OCI-M2 (cell line): ENCODE measurements around the gene ACO2.
A peak's percentile ranks its signal among the peaks of the same experiment; 100 is the strongest.
"Not testable (repeated sequence)": the region's sequence is repeated elsewhere in the genome, so short reads cannot be mapped to it uniquely, and the experiment has no call there.

Source experiments
- DNase-seq: peaks from one replicate; lab custom pipeline; 2025; ENCODE audit not compliant: unreplicated experiment; lab: John Stamatoyannopoulos, UW

ACO2 gene

GRCh38 chr22:41538583-41538982 lies 69.7 kb downstream of the ACO2 start:
- no peak for DNase-seq

GRCh38 chr22:41539146-41540005 lies 70.5 kb downstream of the ACO2 start:
- DNase-seq = no peak

- DNase-seq = no peak
These were observed 71.0 kb downstream of the ACO2 start for GRCh38 chr22:41540006-41540315.

- DNase-seq = no peak
These were observed 71.4 kb downstream of the ACO2 start for GRCh38 chr22:41540365-41540764.

GRCh38 chr22:41541484-41541883 lies 72.6 kb downstream of the ACO2 start:
- DNase-seq = no peak

GRCh38 chr22:41542224-41542623 lies 73.3 kb downstream of the ACO2 start:
- DNase-seq = no peak

- DNase-seq = peak; percentile 65
These were observed 75.1 kb downstream of the ACO2 start, which contains the start of gene POLR3H for GRCh38 chr22:41543854-41544670. POLR3H (minus strand) TSS chr22:41544470; CDS start chr22:41544101, 369 bp downstream.

- no peak for DNase-seq
These were observed 76.0 kb downstream of the ACO2 start for GRCh38 chr22:41544671-41545476.

- DNase-seq = no peak
These were observed 79.9 kb downstream of the ACO2 start for GRCh38 chr22:41548830-41549211.

- no peak for DNase-seq
These were observed 82.1 kb downstream of the ACO2 start for GRCh38 chr22:41550952-41551491.

- DNase-seq = no peak
These were observed 83.1 kb downstream of the ACO2 start for GRCh38 chr22:41551877-41552582.

GRCh38 chr22:41555325-41555982 lies 86.5 kb downstream of the ACO2 start:
- DNase-seq = no peak

GRCh38 chr22:41556561-41556960 lies 87.6 kb downstream of the ACO2 start:
- DNase-seq = no peak

GRCh38 chr22:41557401-41558240 lies 88.7 kb downstream of the ACO2 start:
- DNase-seq = no peak

GRCh38 chr22:41558241-41558630 lies 89.3 kb downstream of the ACO2 start:
- DNase-seq = not testable (repeated sequence)

- no peak for DNase-seq
These were observed 91.2 kb downstream of the ACO2 start for GRCh38 chr22:41560095-41560471.

- no peak for DNase-seq
These were observed 92.4 kb downstream of the ACO2 start for GRCh38 chr22:41561335-41561734.

- DNase-seq = no peak
These were observed 92.9 kb downstream of the ACO2 start for GRCh38 chr22:41561788-41562187.

GRCh38 chr22:41562461-41562860 lies 93.5 kb downstream of the ACO2 start:
- DNase-seq = no peak
